Measurements from ENCODE around the gene ZNF117. TPM values are rescaled to one million over a fixed set of nuclear protein-coding genes. Genes with fewer than 3 reads are reported as not detected.

The ZNF117 gene
- total and polyA plus RNA-seq, 9 of the 15 experiments (the other 6 are each of a cell fraction or from before 2014, with no cell fraction given), result 2.5 to 18.9 (median 14.1) TPM

- in situ Hi-C loops (cut with MboI) (no loop called here), intact Hi-C loops (cut with micrococcal nuclease) (no loop called here)
- Histone ChIP-seq H3K9me3 (replicated peaks; ENCODE audit: control insufficient read depth, insufficient read depth, low read depth, low read length) (peaks cover 11% of the 10 kb centered on the region; the same call in 1 of the 2 replicates), H3K9me1 (ENCODE audit: control insufficient read depth, insufficient read depth, low read length) (no peaks in the 10 kb centered on the region), H3K4me3 (no peak overlapping the region), H3K36me3 (ENCODE audit: control insufficient read depth, insufficient read depth, low read length) (peaks cover 5% of the 10 kb centered on the region; the same call in 1 of the 3 replicates), H3K27me3 (ENCODE audit: control insufficient read depth in 2 of 2, insufficient read depth in 2 of 2, low read length in 2 of 2) (no peaks in the 10 kb centered on the region), H4K20me1 (replicated peaks; ENCODE audit: control insufficient read depth, insufficient read depth, low read length) (no peaks in the 10 kb centered on the region), H3K9ac (ENCODE audit: insufficient read depth in 1 of 2, low read depth in 2 of 2, low read length in 2 of 2) (no peak overlapping the region), H3K79me2 (ENCODE audit: control insufficient read depth, insufficient read depth, low read length) (no peaks in the 10 kb centered on the region), H3K4me2 (ENCODE audit: insufficient read depth, low read length) (no peak overlapping the region), H2AFZ (ENCODE audit: low read depth, low read length) (no peak overlapping the region), H3K4me1 (replicated peaks in 1 of 2; ENCODE audit: control insufficient read depth in 2 of 2, insufficient read depth in 2 of 2, low read length in 2 of 2) (no peaks in the 10 kb centered on the region), H3K27ac (ENCODE audit: extremely low read depth, low read depth, low read length) (no peak overlapping the region)
- WGBS (ENCODE audit: insufficient coverage, low coverage, missing lambda C conversion rate), result 69% methylated on average over 1 of the region's 1 CpG
- ATAC-seq, result no peak
- FAIRE-seq, result no peak
- DNase-seq (ENCODE audit: extremely low read depth in 1 of 4, low spot score in 3 of 4), result no peak
- BruUV-seq (replicated peaks), result no TSS peak
- ChIA-PET CTCF (ENCODE audit: low intra/inter-chr PET ratio) (no interaction called here), POLR2A (interaction anchor here (1.6 kb wide), 1 partner anchor 10 kb away, joined by 3 read pairs; no protein-coding TSS in a partner anchor)
- no peak for TF ChIP-seq ZNF76 (CRISPR knock-in tag; IDR thresholded peaks at IDR 0.05; ENCODE audit: borderline replicate concordance)
- no peak for TF ChIP-seq E4F1 (CRISPR knock-in tag; IDR thresholded peaks at IDR 0.05; ENCODE audit: borderline replicate concordance)
- TF ChIP-seq CREB1 (IDR thresholded peaks at IDR 0.05), result no peak
- no peak for TF ChIP-seq CREB1 (CRISPR knock-in tag; IDR thresholded peaks at IDR 0.05)
- TF ChIP-seq CC2D1A (IDR thresholded peaks at IDR 0.05), result no peak
- TF ChIP-seq ADNP (tag; IDR thresholded peaks at IDR 0.05), result peak; percentile 51; the same call in 1 of the 2 replicates
- no peak for TF ChIP-seq GABPB1 (CRISPR knock-in tag; IDR thresholded peaks at IDR 0.05)
- TF ChIP-seq ZNF695 (CRISPR knock-in tag; IDR thresholded peaks at IDR 0.05), result no peak
- no peak for TF ChIP-seq RHOXF2B (CRISPR knock-in tag; conservative IDR thresholded peaks at IDR 0.05)
- TF ChIP-seq RBM25 (IDR thresholded peaks at IDR 0.05; ENCODE audit: low read depth, low read length, severe bottlenecking), result peak; percentile 87
- no peak for TF ChIP-seq SMAD4 (CRISPR knock-in tag; conservative IDR thresholded peaks at IDR 0.05)
Observed at GRCh38 chr7:64934478-64934877, 56.4 kb downstream of the ZNF117 start.

Measured in K562 (cell line).